ENCODE measurements around the gene SSC5D. TPM values are rescaled to one million over a fixed set of nuclear protein-coding genes. Genes with fewer than 3 reads are reported as not detected.

SSC5D gene
- total and polyA plus RNA-seq, 10 of the 15 experiments (the other 5 are each of a cell fraction or from before 2014, with no cell fraction given), result 0.03 to 0.13 (median 0.05) TPM; not detected in 4

DNA sequence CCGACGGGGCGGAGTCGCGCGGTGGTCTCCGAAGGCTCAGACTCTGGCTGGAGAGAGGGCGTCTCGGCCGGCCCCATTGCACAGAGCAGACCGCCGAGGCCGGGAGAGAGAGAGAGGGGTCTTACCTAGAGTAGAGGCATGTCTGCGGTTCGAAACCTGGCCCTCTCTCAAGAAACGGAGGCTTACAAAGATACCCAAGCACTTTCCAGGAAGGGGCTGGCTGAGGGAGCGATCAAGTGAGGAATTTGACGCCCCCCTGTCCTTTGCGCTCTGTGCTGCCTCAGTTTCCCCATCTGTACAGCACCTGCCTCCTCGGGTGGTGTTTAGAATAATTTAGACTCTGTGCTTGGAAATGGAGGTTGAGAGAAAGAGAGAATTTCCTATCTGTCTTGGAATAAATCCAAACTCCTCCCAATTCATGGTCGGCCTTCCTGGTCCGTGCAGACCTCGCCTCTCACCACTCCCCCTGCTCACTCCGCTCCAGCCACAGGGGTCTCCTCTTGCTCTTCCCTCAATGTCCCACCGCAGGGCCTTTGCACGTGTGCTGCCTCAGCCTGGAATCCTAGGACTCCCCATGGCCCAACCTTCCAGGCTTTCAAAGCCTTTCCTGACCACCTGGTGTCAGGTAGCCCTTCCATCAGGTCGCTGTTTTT, 26.1 kb upstream of the SSC5D start:
- Histone ChIP-seq H3K27ac (ENCODE audit: control insufficient read depth, insufficient read depth) (peak overlapping the region; percentile 59), H2AFZ (ENCODE audit: control insufficient read depth, low read depth, low read length) (peak overlapping the region; percentile 95), H3K4me1 (ENCODE audit: control insufficient read depth, insufficient read depth, low read length) (no peaks in the 10 kb centered on the region), H3K27me3 (replicated peaks in 1 of 2; ENCODE audit: control insufficient read depth in 2 of 2, insufficient read depth in 2 of 2, low read length in 1 of 2) (no peaks in the 10 kb centered on the region), H4K20me1 (ENCODE audit: control insufficient read depth, insufficient read depth) (no peaks in the 10 kb centered on the region; the same call in 1 of the 2 replicates), H3K4me2 (ENCODE audit: control insufficient read depth, insufficient read depth) (peak overlapping the region; percentile 75), H3K9ac (ENCODE audit: control insufficient read depth, insufficient read depth, low read length) (peak overlapping the region; percentile 74), H3K36me3 (ENCODE audit: control insufficient read depth in 2 of 2, insufficient read depth in 2 of 2, low read length in 1 of 2) (no peaks in the 10 kb centered on the region; a peak in 1 of 4 replicates), H3K79me2 (ENCODE audit: control insufficient read depth, insufficient read depth, low read length) (peaks cover 9% of the 10 kb centered on the region), H3K9me3 (replicated peaks; ENCODE audit: control insufficient read depth, insufficient read depth, low read length) (no peaks in the 10 kb centered on the region), H3K4me3 (peak overlapping the region; percentile 77)
- WGBS (ENCODE audit: insufficient coverage, insufficient replicate concordance, low lambda C conversion rate, missing lambda C conversion rate), result 10% methylated on average over 26 of the region's 27 CpGs
- intact Hi-C loops (cut with micrococcal nuclease; ENCODE audit: unreplicated experiment) (no loop called here), in situ Hi-C loops (cut with MboI) (no loop called here)
- ATAC-seq (no peak), DNase-seq (ENCODE audit: low read depth, low spot score) (no peak), FAIRE-seq (no peak)
- ChIA-PET RAD21 (ENCODE audit: unreplicated experiment) (interaction anchor here (0.6 to 1.0 kb wide), 11 partner anchors 14 to 843 kb away, joined by 3 to 12 read pairs (median 3); partner anchors contain the start of genes NAT14 and ZNF628), CTCF (interaction anchor here (0.6 to 2.5 kb wide), 7 partner anchors 13 to 303 kb away, joined by 3 to 33 read pairs (median 3); partner anchors contain the start of gene NAT14), POLR2A (interaction anchor here (0.5 to 1.1 kb wide), 9 partner anchors 15 to 495 kb away, joined by 3 to 14 read pairs (median 3); partner anchors contain the start of genes FIZ1, KMT5C, UBE2S and ZNF628), SMC1A (ENCODE audit: uncharacterized antibody, unreplicated experiment) (interaction anchor here (0.6 to 1.1 kb wide), 7 partner anchors 14 to 186 kb away, joined by 3 to 5 read pairs (median 3); partner anchors contain the start of genes NAT14 and ZNF628)
- TSS peak; percentile 94 for BruUV-seq (replicated peaks)
- TF ChIP-seq RUNX3 (IDR thresholded peaks at IDR 0.05; ENCODE audit: low read length), result 0 out of 2 replicates have a peak, but pooled peaks have one; percentile 5
- no peak for TF ChIP-seq NFYB (IDR thresholded peaks at IDR 0.05; ENCODE audit: insufficient read depth, low read depth, low read length)
- TF ChIP-seq LARP7 (IDR thresholded peaks at IDR 0.05), result 0 out of 2 replicates have a peak, but pooled peaks have one; percentile 39
- TF ChIP-seq, protein P1, sequence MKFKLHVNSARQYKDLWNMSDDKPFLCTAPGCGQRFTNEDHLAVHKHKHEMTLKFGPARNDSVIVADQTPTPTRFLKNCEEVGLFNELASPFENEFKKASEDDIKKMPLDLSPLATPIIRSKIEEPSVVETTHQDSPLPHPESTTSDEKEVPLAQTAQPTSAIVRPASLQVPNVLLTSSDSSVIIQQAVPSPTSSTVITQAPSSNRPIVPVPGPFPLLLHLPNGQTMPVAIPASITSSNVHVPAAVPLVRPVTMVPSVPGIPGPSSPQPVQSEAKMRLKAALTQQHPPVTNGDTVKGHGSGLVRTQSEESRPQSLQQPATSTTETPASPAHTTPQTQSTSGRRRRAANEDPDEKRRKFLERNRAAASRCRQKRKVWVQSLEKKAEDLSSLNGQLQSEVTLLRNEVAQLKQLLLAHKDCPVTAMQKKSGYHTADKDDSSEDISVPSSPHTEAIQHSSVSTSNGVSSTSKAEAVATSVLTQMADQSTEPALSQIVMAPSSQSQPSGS (IDR thresholded peaks at IDR 0.05; ENCODE audit: low read length), result no peak
- peak; percentile 50; the same call in 1 of the 2 replicates for TF ChIP-seq SMARCA5 (IDR thresholded peaks at IDR 0.05)
- TF ChIP-seq PRDM15 (CRISPR knock-in tag; IDR thresholded peaks at IDR 0.05), result no peak
- peak; percentile 21; the same call in 1 of the 2 replicates for TF ChIP-seq NBN (IDR thresholded peaks at IDR 0.05)
- no peak for TF ChIP-seq SMC3 (IDR thresholded peaks at IDR 0.05; ENCODE audit: borderline replicate concordance, low read length)
- no peak for TF ChIP-seq YY1 (IDR thresholded peaks at IDR 0.05; ENCODE audit: low read depth, low read length)
- 0 out of 4 replicates have a peak, but pooled peaks of 1 of the 2 experiments have one; percentile 12 for TF ChIP-seq IKZF2 (IDR thresholded peaks at IDR 0.05)
- 0 out of 2 replicates have a peak, but pooled peaks have one; percentile 17 for TF ChIP-seq ZNF207 (IDR thresholded peaks at IDR 0.05; ENCODE audit: borderline replicate concordance)
- no peak for TF ChIP-seq SREBF2 (IDR thresholded peaks at IDR 0.05; ENCODE audit: low read length)
- TF ChIP-seq CEBPZ (IDR thresholded peaks at IDR 0.05; ENCODE audit: low read depth, low read length), result no peak

All from GM12878 (cell line).